DMS114 treated with DMSO at 0.1 percent for 48 hours (cell line): ENCODE measurements around the gene ENDOD1.

Experiments
- DNase-seq: peaks from one replicate; lab custom pipeline; 2025; ENCODE audit not compliant: unreplicated experiment; lab: John Stamatoyannopoulos, UW

The ENDOD1 gene

GRCh38 chr11:95142431-95142830 is 52.8 kb downstream of the ENDOD1 start:
- DNase-seq: no peak

DNA sequence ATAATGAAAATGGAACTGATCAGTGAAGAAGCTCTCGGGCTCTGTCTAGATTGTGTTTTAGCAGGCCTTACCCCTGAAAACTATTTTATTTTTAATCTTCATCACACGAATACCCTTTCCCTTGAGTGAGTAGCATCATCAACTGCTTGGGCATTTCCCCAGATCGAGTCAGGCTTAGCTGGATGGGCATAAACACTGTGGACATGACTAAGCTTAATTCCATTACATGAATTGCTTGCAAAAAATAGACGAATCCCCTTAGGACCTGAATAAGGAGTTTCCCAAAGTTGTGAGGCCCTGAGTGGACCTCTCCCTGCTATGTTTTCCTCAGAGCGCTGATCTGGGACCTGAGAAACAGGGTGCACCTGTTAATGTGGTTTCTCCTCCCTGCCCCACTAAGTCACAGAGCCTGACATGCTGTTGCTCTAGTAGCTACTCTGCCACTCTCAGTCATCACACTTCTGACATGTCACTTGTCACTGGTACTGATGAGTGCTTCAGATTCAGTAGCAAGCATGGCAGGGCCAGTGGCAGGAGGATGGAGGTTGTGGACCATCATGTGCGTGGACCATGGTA is 53.5 kb downstream of the ENDOD1 start:
- DNase-seq: no peak

GRCh38 chr11:95144313-95145235 is 54.9 kb downstream of the ENDOD1 start:
- DNase-seq: no peak

GRCh38 chr11:95145430-95146060 is 55.9 kb downstream of the ENDOD1 start:
- DNase-seq: no peak

DNA sequence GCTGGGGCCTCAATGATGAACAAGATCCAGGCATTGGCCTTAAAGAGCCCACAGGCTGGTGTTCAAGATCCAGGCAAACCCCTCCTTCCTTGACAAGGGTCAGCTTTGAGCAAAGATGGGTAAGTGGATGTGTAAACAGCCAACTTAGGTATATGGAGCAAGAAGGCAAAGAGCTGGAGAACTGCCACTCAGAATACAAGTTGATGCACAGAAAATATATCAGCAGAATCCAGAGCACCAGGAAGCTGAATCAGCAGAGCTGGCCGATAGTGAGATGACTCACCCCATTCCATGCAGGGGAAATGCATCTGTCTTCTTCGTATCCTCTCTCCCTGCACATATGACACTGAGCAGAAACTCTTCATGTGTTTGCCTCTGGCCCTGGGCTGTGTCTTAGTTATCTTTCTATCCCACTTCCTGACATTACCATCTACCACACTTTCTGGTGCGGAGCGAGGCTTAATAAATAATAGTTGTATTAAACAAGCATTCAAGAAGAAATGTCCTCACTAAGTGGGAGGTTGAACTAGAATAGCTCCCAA is 57.8 kb downstream of the ENDOD1 start:
- DNase-seq: no peak

DNA sequence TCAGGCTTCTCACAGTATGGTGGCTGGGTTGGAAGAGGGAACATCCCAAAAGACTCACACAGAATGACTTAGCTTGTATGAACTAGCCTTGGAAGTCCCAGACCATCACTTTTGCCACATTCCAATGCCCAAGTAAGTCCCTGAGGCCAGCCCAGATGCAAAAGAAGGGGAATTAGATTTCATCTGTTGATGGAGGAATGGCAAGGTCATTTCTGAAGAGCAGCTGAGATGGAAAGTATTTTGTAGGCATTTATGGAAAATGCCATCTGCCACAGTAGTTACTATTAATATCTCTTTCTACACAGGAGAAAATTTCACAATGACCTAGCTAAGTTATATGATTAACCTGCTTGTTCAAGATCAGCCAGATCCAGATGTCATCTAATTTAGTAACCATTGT is 58.8 kb downstream of the ENDOD1 start:
- DNase-seq: no peak

DNA sequence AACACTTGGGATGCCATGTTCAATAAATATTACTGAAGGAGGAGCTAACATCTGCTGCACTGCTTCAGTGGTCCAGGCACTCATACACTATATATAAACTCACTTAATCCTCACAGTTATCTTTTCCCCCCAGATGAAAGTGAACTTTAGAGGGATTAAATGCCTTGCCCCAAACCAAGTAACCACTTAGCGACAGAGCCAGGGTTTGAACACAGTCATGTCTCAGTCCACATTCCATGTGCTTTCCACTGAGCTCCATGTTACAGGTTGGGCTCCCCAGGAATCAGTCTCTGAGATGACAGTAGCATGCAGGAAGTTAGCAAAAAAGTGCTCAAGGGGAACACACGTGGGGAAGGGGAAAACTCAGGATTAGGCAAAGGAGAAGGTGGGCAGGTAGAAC is 59.3 kb downstream of the ENDOD1 start:
- no peak for DNase-seq

GRCh38 chr11:95149651-95150364 is 60.2 kb downstream of the ENDOD1 start:
- DNase-seq: no peak

GRCh38 chr11:95150956-95151684 is 61.5 kb downstream of the ENDOD1 start:
- DNase-seq: peak; percentile 74

GRCh38 chr11:95152876-95153856 is 63.5 kb downstream of the ENDOD1 start:
- no peak for DNase-seq

DNA sequence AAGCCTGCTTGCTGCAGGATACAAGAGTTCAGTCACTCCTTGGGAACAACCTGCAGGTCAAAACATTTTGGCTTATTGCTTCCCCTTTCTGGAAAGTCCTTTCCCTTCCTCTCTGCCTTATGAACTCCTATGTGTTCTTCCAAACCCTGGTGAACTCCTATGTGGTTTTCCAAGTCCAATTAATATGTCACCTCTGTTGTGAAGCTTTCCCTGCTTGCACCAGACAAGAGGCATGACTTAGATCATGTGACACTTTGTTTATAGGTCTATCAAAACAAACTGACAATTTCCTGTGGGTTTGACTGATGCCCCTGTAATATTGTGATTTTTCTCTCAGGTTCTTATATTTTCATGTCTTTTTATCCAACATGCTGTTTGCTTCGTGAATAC is 64.2 kb downstream of the ENDOD1 start:
- DNase-seq: no peak

DNA sequence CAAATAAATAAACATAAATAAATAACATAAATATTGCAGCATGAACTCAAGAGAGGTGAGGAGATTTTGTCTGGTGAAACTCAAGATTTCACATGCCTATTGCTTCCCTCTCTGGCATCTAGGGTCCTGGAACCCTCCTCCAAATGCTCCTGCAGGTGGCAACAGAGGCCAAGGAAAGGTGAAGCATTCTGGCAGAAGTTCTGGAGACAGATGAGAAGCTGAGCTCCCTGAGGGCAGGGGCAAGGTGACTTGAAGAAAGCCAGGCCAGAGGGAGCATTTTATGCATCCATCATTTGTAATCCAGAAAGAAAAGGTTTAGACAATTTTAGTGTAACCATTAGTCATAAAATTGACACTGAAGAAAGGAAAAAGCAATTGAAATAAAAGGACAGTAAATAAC is 64.9 kb downstream of the ENDOD1 start:
- DNase-seq: peak; percentile 4

DNA sequence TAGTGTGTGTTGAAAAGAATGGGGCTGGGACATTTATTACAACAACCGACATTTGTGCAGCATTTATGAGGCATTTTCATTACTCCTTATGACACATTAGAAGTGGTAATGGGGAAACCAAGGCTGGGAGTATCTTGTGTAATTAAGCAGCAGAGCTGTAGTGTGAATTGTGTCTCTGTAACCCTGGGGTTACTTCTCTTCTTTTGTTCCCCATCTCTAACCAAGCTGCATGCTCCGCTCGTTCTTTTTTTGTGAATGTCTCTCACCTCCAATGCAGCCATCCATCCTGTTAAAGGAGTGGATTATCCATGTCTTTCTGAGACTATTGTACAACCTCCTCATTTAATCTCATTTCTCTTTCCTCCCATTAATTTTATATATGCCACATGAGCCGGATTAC is 65.7 kb downstream of the ENDOD1 start:
- DNase-seq: no peak

- DNase-seq: no peak
These were observed 66.6 kb downstream of the ENDOD1 start for GRCh38 chr11:95156133-95156721.

DNA sequence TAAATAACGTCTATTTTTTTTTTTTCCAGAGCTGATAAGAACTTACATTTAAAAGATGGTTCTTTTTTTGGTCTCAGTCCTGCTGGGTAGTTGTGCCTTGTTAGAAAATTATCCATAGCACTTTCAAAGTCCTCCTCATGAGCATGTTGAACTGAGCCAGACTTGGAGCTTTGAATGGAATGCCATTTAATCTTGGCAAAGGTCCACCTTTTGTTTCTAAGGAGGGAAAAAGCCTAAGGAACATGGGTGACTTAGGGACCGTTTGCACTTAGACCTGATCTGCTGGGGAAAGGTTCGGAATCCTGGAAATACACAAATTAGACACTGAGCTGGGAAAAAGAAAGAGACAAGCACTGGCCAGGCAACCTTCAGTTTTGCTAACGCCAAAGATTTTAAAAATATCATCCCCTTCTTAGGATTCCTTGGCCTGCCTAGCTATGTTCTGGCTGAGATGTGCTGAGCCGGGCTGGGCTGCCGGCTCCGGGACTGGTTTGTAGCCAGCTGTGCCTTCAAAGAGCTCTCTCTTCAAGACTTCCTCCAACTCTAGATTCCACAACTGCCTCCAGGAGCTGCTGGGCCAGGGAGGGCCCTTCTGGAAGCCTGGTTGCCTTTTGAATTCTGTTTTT is 67.4 kb downstream of the ENDOD1 start:
- no peak for DNase-seq

GRCh38 chr11:95157824-95158223 is 68.2 kb downstream of the ENDOD1 start:
- no peak for DNase-seq

- no peak for DNase-seq
These were observed 71.6 kb downstream of the ENDOD1 start for GRCh38 chr11:95161248-95161647.

- DNase-seq: no peak
These were observed 73.5 kb downstream of the ENDOD1 start for GRCh38 chr11:95163106-95163505.

GRCh38 chr11:95165638-95166037 is 76.0 kb downstream of the ENDOD1 start:
- no peak for DNase-seq
